NOMO-1 treated with dmso at 0.1 percent for 144 hours (cell line): ENCODE results near the gene KIAA1549.

Source experiments
- DNase-seq: peaks from one replicate; lab custom pipeline; 2025; ENCODE audit not compliant: unreplicated experiment; lab: John Stamatoyannopoulos, UW

The KIAA1549 gene

GRCh38 chr7:138911007-138911406, 70.2 kb downstream of the KIAA1549 start:
- DNase-seq, result no peak

- DNase-seq, result no peak
Measured at GRCh38 chr7:138907850-138908249, 73.3 kb downstream of the KIAA1549 start.

DNA sequence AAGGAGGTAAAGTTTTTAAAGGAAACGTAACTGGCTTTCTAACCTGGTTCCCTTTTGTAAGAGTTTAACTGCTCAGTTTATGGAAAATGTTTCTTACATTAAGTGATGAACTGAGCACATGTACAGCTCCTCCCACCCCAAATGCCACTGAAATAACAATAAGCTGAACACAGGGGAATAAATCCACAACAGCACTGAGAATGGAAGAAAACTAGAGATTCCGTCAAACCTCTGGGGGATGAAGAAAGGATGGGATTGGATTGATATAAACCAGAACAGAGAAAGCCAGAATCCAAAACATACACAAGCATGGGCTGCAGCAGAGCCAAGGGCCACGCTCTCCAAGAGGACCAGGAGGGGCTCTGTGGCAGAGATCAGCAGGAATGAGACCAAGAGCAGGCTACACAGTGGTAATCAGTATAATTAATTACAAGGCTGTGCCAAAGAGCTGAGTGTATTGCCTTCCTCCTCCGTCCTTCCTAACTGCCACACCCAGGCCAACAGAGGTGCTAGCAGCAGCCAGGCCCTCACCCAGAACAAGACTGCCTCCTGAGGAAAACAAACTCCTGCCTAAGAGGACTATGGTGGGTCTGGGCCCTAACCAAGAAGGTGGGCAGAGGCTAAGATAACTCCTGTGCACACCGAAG, 73.9 kb downstream of the KIAA1549 start:
- DNase-seq, result no peak

- DNase-seq, result no peak
Measured at GRCh38 chr7:138903859-138904435, 77.2 kb downstream of the KIAA1549 start.

- DNase-seq, result no peak
Measured at GRCh38 chr7:138903186-138903820, 77.9 kb downstream of the KIAA1549 start.

- no peak for DNase-seq
Measured at GRCh38 chr7:138902161-138902560, 79.0 kb downstream of the KIAA1549 start.

DNA sequence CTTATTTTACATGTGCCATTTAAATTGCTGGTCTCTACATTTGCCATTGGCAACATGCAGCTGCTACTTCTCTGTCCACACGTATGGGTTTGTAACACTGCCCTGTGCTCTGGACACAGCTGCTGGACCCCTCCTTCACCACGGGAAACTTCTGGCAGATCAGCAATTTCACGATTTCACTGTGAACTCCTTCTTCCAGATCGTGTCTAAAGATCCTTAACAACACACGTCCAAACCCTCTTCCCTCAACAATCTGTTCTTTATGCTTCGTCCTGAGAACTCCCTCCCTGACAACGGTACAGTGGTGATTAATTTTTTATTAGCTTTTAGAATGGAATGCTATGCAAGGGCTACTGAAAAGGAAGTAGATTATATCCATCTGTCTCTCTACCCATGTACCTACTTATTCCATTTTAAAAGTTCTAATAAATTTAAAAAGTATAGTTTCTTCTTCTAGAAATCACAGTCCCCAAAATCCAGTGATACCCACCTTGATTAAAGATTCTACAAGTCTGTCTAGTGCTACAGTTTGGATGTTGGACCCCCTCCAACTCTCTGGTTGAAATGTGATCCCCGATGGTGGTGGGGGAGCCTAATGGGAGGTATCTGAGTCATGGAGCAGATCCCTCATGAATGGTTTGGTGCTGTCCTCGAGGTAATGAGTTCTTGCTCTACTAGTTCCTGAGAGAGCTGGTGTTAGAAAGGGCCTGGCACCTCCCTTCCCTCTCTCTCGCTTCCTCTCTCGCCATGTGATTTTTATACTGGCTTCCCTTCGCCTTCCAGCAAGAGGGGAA, 81.0 kb downstream of the KIAA1549 start:
- no peak for DNase-seq

GRCh38 chr7:138898802-138899201, 82.4 kb downstream of the KIAA1549 start:
- DNase-seq, result no peak

DNA sequence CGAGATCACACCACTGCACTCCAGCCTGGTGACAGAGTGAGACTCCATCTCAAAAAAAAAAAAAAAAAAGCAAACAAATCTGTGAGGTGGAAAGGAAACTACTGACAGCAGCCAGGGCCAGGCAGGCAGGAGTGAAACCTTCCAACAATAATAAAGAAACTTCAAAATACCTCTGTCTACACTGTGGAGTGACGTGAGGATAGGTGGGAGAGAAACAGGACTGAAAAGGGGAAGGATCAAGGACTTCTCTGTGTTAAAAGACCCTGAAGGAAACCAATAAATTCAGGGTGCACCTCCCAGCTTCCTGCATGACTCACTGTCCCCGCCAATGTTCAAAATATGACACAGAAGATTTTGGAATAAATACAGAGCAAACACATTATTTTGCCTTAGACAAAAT, 82.9 kb downstream of the KIAA1549 start:
- DNase-seq, result no peak

DNA sequence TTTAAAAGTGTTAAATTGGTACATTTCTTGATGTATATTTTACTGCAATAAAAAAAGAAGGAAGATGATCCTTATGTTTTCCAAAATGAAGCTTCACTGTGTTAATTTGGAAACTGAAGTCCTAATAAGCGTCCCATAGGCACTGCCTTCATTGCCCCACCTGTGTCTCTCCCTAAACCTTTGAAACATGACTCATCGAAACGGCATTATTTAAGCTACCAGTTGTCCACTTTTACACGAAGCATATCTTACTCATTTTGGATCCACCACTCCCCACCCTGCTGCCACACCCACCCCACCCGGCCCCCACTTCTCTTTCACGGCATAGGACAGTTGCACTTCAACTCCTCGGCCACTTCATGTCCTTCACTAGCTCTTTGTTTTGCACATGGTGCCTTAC, 85.5 kb downstream of the KIAA1549 start:
- DNase-seq, result no peak

GRCh38 chr7:138893258-138893657, 87.9 kb downstream of the KIAA1549 start:
- no peak for DNase-seq

- no peak for DNase-seq
Measured at GRCh38 chr7:138892812-138893211, 88.4 kb downstream of the KIAA1549 start.

GRCh38 chr7:138892006-138892630, 89.1 kb downstream of the KIAA1549 start:
- DNase-seq, result no peak

DNA sequence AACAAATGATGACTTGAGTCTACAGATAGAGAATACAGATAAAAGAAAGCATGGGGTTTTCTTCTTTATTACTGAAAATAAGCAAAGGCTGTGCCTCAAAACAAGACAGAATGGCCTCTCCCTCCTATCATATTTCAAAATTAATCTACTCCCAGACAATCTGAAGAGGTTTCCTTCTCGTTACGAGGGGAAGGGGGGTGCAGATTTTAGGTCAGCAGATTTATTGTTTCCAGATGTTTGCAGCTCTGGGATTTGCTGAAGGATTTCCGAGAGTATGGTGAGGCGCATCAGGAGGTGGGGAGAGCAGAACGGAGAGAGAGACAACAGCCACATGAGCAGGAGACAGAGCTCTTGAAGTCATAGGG, 89.8 kb downstream of the KIAA1549 start:
- no peak for DNase-seq

GRCh38 chr7:138890499-138891445, 90.4 kb downstream of the KIAA1549 start:
- no peak for DNase-seq

DNA sequence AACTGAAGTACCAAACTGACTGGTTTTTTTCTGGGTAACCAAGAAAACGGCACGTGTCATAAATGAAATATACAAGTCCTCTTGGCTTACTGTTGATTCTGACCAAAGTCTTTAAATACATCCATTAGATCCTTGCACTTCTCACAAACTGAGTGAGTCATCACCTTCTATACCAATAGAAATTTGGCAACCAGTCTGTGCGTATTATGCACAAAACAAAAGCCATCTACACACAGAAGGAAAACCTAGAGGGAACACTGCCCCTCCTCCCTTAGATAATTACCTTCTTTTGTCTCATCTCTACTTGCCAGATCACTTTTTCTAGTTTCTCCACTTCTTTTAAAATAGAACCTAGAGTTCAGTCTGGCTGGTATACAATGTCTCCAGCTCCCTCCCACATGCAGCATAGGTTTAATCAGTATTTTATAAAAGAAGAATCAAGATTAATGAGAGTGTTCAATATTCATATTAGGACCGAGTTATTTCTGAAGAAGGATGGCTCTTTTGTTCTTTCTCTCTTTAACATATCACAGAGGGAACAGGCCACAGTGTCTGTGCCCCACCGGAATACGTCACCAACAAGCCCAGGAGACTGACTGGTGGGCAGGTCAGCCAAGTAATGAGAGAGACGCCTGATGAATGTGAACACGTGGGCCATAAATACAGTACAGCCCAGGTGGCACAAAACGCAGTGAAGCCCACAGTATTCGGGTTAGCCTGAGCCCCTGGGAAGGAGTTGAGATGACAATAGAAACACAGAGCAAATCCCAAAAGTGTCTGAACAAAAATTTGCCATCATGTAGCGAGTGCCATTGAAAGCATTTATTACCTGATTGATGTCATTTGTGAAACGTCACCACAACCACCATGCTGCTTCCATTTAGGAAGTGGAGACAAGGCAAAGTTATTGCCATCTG, 91.3 kb downstream of the KIAA1549 start:
- no peak for DNase-seq

- no peak for DNase-seq
Measured at GRCh38 chr7:138887872-138888656, 93.1 kb downstream of the KIAA1549 start.

GRCh38 chr7:138887085-138887710, 94.0 kb downstream of the KIAA1549 start:
- no peak for DNase-seq
